VCaP (cell line): ENCODE data around the gene ARMS2.

ENCODE experiments used
- H3K27ac ChIP-seq: fragments of 450-650 bp; 2 replicates; pipeline ENCODE4 v1.5.1; 2017
- CTCF ChIP-seq: fragments of 450-650 bp; conservative IDR thresholded peaks from 2 replicates; pipeline ENCODE4 v1.5.1; 2017; ENCODE audit warnings: mild to moderate bottlenecking, moderate library complexity

Gene ARMS2

GRCh38 chr10:122454071-122454470 is 382 bp upstream of the ARMS2 start:
- no peak for TF ChIP-seq CTCF
- no peak overlapping the region for H3K27ac ChIP-seq

GRCh38 chr10:122455376-122456079 is 1.1 kb downstream of the ARMS2 start:
- H3K27ac ChIP-seq, result no peak overlapping the region
- no peak for TF ChIP-seq CTCF

- no peak overlapping the region for H3K27ac ChIP-seq
- TF ChIP-seq CTCF, result no peak
Observed at GRCh38 chr10:122457934-122458333, 3.5 kb downstream of the ARMS2 start.

GRCh38 chr10:122458693-122459092 is 4.2 kb downstream of the ARMS2 start:
- TF ChIP-seq CTCF, result no peak
- no peak overlapping the region for H3K27ac ChIP-seq

GRCh38 chr10:122459561-122460273 is 5.3 kb downstream of the ARMS2 start:
- TF ChIP-seq CTCF, result no peak

GRCh38 chr10:122460891-122461293 is 6.4 kb downstream of the ARMS2 start:
- no peak overlapping the region; the same call in 1 of the 2 replicates for H3K27ac ChIP-seq
- no peak for TF ChIP-seq CTCF

More at GRCh38 chr10:122459561-122460273, 5.3 kb downstream of the ARMS2 start:
- H3K27ac ChIP-seq, result no peak overlapping the region

- no peak within 1 kb of the TSS; the same call in 1 of the 2 replicates for H3K27ac ChIP-seq
- no peak for TF ChIP-seq CTCF
Observed at GRCh38 chr10:122461367-122461728, 6.9 kb downstream of the ARMS2 start, which contains the start of gene HTRA1. TSS of gene HTRA1 (plus strand) at chr10:122461553. CDS start at chr10:122461653, 100 bp downstream.
